ENCODE data around the gene RASL10A.

RASL10A gene

GRCh38 chr22:29316141-29316828 lies 788 bp upstream of the RASL10A start:
- no peak for DNase-seq

- DNase-seq, result no peak
Observed at GRCh38 chr22:29314537-29315285, 786 bp downstream of the RASL10A start.

GRCh38 chr22:29313576-29314466 lies 1.7 kb downstream of the RASL10A start:
- no peak for DNase-seq

- DNase-seq, result no peak
Observed at GRCh38 chr22:29313126-29313575, 2.3 kb downstream of the RASL10A start.

GRCh38 chr22:29312218-29313125 lies 3.0 kb downstream of the RASL10A start:
- DNase-seq, result no peak

- DNase-seq, result no peak
Observed at GRCh38 chr22:29311464-29312217, 3.9 kb downstream of the RASL10A start.

- DNase-seq, result peak; percentile 39
Observed at GRCh38 chr22:29310863-29311339, 4.6 kb downstream of the RASL10A start.

- DNase-seq, result no peak
Observed at GRCh38 chr22:29310065-29310862, 5.2 kb downstream of the RASL10A start.

GRCh38 chr22:29309332-29310064 lies 6.0 kb downstream of the RASL10A start:
- no peak for DNase-seq

GRCh38 chr22:29308791-29309262 lies 6.7 kb downstream of the RASL10A start:
- DNase-seq, result peak; percentile 34

- DNase-seq, result no peak
Observed at GRCh38 chr22:29308148-29308790, 7.2 kb downstream of the RASL10A start.

- no peak for DNase-seq
Observed at GRCh38 chr22:29307596-29308147, 7.8 kb downstream of the RASL10A start.

- DNase-seq, result peak; percentile 51
Observed at GRCh38 chr22:29306835-29307595, 8.5 kb downstream of the RASL10A start.

- peak; percentile 47 for DNase-seq
Observed at GRCh38 chr22:29306175-29306834, 9.2 kb downstream of the RASL10A start, which contains the start of gene GAS2L1. TSS of gene GAS2L1 (plus strand) at chr22:29306650. CDS start at chr22:29308106, 1,456 bp downstream.

GRCh38 chr22:29305836-29306174 lies 9.7 kb downstream of the RASL10A start:
- DNase-seq, result no peak

- no peak for DNase-seq
Observed at GRCh38 chr22:29302681-29303465, 12.6 kb downstream of the RASL10A start.

GRCh38 chr22:29302402-29302680 lies 13.2 kb downstream of the RASL10A start:
- DNase-seq, result no peak

Measured in CD4-positive, alpha-beta T cell treated with Interleukin-6 for 4 hours (primary cell).